ENCODE data around the gene LRMDA.

GRCh38 chr10:75876710-75877109 lies 445.3 kb downstream of the LRMDA start:
- TF ChIP-seq CTCF (IDR thresholded peaks at IDR 0.05) (no peak), POLR2A (IDR thresholded peaks at IDR 0.05) (no peak)
